GM12801 (cell line): ENCODE data around the gene USP34.

Experiments
- CTCF ChIP-seq: IDR thresholded peaks from one replicate; pipeline ENCODE4 v1.5.1; 2011; ENCODE audit warnings: control low read depth; ENCODE audit not compliant: insufficient read length; ENCODE audit errors: extremely low read depth

USP34 gene

GRCh38 chr2:61470965-61471904 is at the start of gene USP34:
Gene USP34, minus strand, starts transcription at chr2:61471087. Its CDS starts 395 bp downstream, at chr2:61470692.
- TF ChIP-seq CTCF: no peak

GRCh38 chr2:61520261-61520660 is 49.4 kb upstream of the USP34 start:
- no peak for TF ChIP-seq CTCF

- no peak for TF ChIP-seq CTCF
Observed at GRCh38 chr2:61512768-61513398, 42.0 kb upstream of the USP34 start.

GRCh38 chr2:61510674-61511671 is 40.1 kb upstream of the USP34 start:
- TF ChIP-seq CTCF: no peak

GRCh38 chr2:61504949-61505348 is 34.1 kb upstream of the USP34 start:
- no peak for TF ChIP-seq CTCF

- TF ChIP-seq CTCF: no peak
Observed at GRCh38 chr2:61499060-61499459, 28.2 kb upstream of the USP34 start.
